CD4-positive, alpha-beta T cell treated with Interleukin-4 for 1 hour (primary cell): ENCODE data around the gene FNDC3B.

ENCODE experiments used
- DNase-seq, 2 donors: peaks; one replicate each; pipeline ENCODE4 v3.0.0-alpha.2; 2020 to 2022

FNDC3B gene

GRCh38 chr3:172441581-172441980 lies 402.2 kb downstream of the FNDC3B start:
- no peak for DNase-seq

- DNase-seq: no peak
Observed at GRCh38 chr3:172442606-172443005, 403.2 kb downstream of the FNDC3B start.

- DNase-seq: no peak
Observed at GRCh38 chr3:172444821-172445220, 405.4 kb downstream of the FNDC3B start.

- no peak for DNase-seq
Observed at GRCh38 chr3:172446198-172446597, 406.8 kb downstream of the FNDC3B start.

- peak; percentile 11 to 19 for DNase-seq
Observed at GRCh38 chr3:172447611-172448579, 408.5 kb downstream of the FNDC3B start, which contains the start of gene GHSR. Gene GHSR, minus strand, starts transcription at chr3:172448456. Its CDS starts 43 bp downstream, at chr3:172448413.

- DNase-seq: no peak
Observed at GRCh38 chr3:172448661-172449465, 409.5 kb downstream of the FNDC3B start.

GRCh38 chr3:172449466-172450149 lies 410.2 kb downstream of the FNDC3B start:
- no peak for DNase-seq
